CD4-positive, alpha-beta T cell treated with Interleukin-1 beta for 1 hour (primary cell): ENCODE measurements around the gene OGFRL1.
A peak's percentile ranks its signal among the peaks of the same experiment; 100 is the strongest.

Source experiments
- DNase-seq, 2 donors: peaks; one replicate each; pipeline ENCODE4 v3.0.0-alpha.2; 2020 to 2022

The OGFRL1 gene

GRCh38 chr6:71287038-71287437 lies 1.6 kb upstream of the OGFRL1 start:
- DNase-seq, result no peak

GRCh38 chr6:71287926-71288227 lies 734 bp upstream of the OGFRL1 start:
- no peak for DNase-seq

- peak in 1 of 2 donors; percentile 28 for DNase-seq
Observed at GRCh38 chr6:71289039-71289801, 609 bp downstream of the OGFRL1 start.

GRCh38 chr6:71289802-71290175 lies 1.2 kb downstream of the OGFRL1 start:
- no peak for DNase-seq

GRCh38 chr6:71290611-71291010 lies 2.0 kb downstream of the OGFRL1 start:
- no peak for DNase-seq

GRCh38 chr6:71292001-71292400 lies 3.4 kb downstream of the OGFRL1 start:
- no peak for DNase-seq

GRCh38 chr6:71294121-71294523 lies 5.5 kb downstream of the OGFRL1 start:
- DNase-seq, result no peak

- DNase-seq, result no peak
Observed at GRCh38 chr6:71298459-71298858, 9.8 kb downstream of the OGFRL1 start.

GRCh38 chr6:71299541-71300470 lies 11.2 kb downstream of the OGFRL1 start:
- no peak for DNase-seq

- DNase-seq, result no peak
Observed at GRCh38 chr6:71300561-71301168, 12.1 kb downstream of the OGFRL1 start.

GRCh38 chr6:71301546-71301945 lies 12.9 kb downstream of the OGFRL1 start:
- DNase-seq, result no peak

- no peak for DNase-seq
Observed at GRCh38 chr6:71309656-71310055, 21.0 kb downstream of the OGFRL1 start.

GRCh38 chr6:71310261-71310660 lies 21.6 kb downstream of the OGFRL1 start:
- no peak for DNase-seq

- DNase-seq, result no peak
Observed at GRCh38 chr6:71312089-71312488, 23.5 kb downstream of the OGFRL1 start.

- no peak for DNase-seq
Observed at GRCh38 chr6:71317441-71317840, 28.8 kb downstream of the OGFRL1 start.

- DNase-seq, result no peak
Observed at GRCh38 chr6:71320041-71320440, 31.4 kb downstream of the OGFRL1 start.

- DNase-seq, result no peak
Observed at GRCh38 chr6:71321314-71321713, 32.7 kb downstream of the OGFRL1 start.

GRCh38 chr6:71324194-71324785 lies 35.7 kb downstream of the OGFRL1 start:
- DNase-seq, result no peak

- DNase-seq, result no peak
Observed at GRCh38 chr6:71326611-71327010, 38.0 kb downstream of the OGFRL1 start.

GRCh38 chr6:71330501-71330900 lies 41.9 kb downstream of the OGFRL1 start:
- DNase-seq, result no peak

GRCh38 chr6:71332012-71332411 lies 43.4 kb downstream of the OGFRL1 start:
- no peak for DNase-seq

GRCh38 chr6:71333050-71333449 lies 44.4 kb downstream of the OGFRL1 start:
- no peak for DNase-seq

GRCh38 chr6:71333697-71334096 lies 45.1 kb downstream of the OGFRL1 start:
- no peak for DNase-seq
